Testis (tissue), 2 donors: ENCODE measurements around the gene STRIP1.

Experiments used
- POLR2A ChIP-seq: fragments of 450-650 bp; IDR thresholded peaks from one replicate; pipeline ENCODE4 v1.6.1; 2017; ENCODE audit warnings: antibody characterized with exemption, mild to moderate bottlenecking, moderate library complexity
- TF ChIP-seq, protein P1 (sequence below), 3 experiments: fragments of 450-650 bp in 2 of 3; fragments of 200-600 bp in 1 of 3; sonication (generic) in 1 of 3; IDR thresholded peaks; one replicate each; pipeline ENCODE4 v1.5.1; 2016 to 2019; ENCODE audit warnings: antibody characterized with exemption in 3 of 3, mild to moderate bottlenecking in 2 of 3, moderate library complexity in 1 of 3

DNA sequence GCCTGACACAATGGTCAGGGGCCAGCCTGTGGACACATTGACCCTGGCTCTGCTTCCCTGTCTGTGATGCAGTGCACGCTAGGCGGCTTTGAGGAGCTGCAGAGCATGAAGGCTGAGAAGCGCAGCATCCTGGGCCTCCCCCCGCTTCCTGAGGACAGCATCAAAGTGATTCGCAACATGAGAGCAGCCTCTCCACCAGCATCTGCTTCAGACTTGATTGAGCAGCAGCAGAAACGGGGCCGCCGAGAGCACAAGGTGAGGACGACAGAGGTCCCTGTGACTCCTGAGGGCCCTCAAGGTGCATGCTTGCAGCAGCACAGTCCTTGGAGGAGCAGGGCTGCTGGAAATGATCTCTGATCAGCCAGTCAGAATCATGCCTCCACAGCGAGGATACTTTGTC lies 8.6 kb downstream of the STRIP1 start:
- TF ChIP-seq, protein P1, sequence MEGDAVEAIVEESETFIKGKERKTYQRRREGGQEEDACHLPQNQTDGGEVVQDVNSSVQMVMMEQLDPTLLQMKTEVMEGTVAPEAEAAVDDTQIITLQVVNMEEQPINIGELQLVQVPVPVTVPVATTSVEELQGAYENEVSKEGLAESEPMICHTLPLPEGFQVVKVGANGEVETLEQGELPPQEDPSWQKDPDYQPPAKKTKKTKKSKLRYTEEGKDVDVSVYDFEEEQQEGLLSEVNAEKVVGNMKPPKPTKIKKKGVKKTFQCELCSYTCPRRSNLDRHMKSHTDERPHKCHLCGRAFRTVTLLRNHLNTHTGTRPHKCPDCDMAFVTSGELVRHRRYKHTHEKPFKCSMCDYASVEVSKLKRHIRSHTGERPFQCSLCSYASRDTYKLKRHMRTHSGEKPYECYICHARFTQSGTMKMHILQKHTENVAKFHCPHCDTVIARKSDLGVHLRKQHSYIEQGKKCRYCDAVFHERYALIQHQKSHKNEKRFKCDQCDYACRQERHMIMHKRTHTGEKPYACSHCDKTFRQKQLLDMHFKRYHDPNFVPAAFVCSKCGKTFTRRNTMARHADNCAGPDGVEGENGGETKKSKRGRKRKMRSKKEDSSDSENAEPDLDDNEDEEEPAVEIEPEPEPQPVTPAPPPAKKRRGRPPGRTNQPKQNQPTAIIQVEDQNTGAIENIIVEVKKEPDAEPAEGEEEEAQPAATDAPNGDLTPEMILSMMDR (IDR thresholded peaks at IDR 0.05), result no peak
- TF ChIP-seq POLR2A, result no peak
